Bronchial epithelial cell (primary cell): Measurements from ENCODE around the gene PLA2G15. TPM values are rescaled to one million over a fixed set of nuclear protein-coding genes. Genes with fewer than 3 reads are reported as not detected.

ENCODE experiments used
- DNase-seq: peaks from one replicate; pipeline ENCODE4 v3.0.0-alpha.2; 2010; ENCODE audit warnings: low read depth
- FAIRE-seq: peaks from 2 replicates; lab custom pipeline; 2011; peaks lifted over from hg19 to GRCh38; lab: Jason Lieb, UNC
- H3K27me3 ChIP-seq: 2 replicates; pipeline ENCODE4 v1.5.1; 2011; ENCODE audit warnings: low read length; ENCODE audit not compliant: control insufficient read depth, insufficient read depth
- H3K36me3 ChIP-seq: 2 replicates; pipeline ENCODE4 v1.5.1; 2011; ENCODE audit warnings: low read length; ENCODE audit not compliant: control insufficient read depth, insufficient read depth
- H3K4me3 ChIP-seq: 2 replicates; pipeline ENCODE4 v1.5.1; 2011; ENCODE audit warnings: mild to moderate bottlenecking, low read depth, low read length, control low read depth
- total RNA-seq: library from RNA; depleted of rRNA; stranded (reverse); fragments of >200 nt; gene quantifications from 2 replicates; pipeline ENCODE4 v1.2.1, GENCODE V29; 2014
- TF ChIP-seq, protein P1 (sequence below): IDR thresholded peaks from 2 replicates; pipeline ENCODE4 v1.5.1; 2011; ENCODE audit warnings: mild to moderate bottlenecking, moderate library complexity, low read length, control low read depth, inconsistent platforms; ENCODE audit not compliant: insufficient read depth, severe bottlenecking

The PLA2G15 gene
- total RNA-seq, 1 donor from 2014 or later: 8.2 TPM

DNA sequence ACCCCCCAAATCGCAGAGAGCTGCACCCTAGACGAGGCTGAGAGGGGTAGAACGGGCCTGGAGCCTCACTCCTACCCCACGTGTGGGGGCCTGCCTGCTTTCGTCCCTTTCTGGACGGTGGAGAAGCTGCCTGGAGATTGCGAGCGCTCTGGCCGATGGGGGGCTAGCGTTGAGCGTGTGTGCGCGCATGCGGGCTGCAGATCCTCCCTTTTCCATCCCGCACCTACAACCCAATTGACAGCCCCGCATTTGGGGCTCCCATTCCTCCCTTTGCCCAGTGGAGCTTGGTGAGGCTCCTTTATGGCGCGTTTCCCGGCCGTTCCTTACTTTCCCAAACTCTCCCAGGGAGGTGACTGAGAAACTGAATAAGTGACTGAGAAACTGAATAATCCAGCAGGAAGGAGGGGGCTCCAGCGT, 8.3 kb upstream of the PLA2G15 start:
- Histone ChIP-seq H3K27me3 (no peaks in the 10 kb centered on the region), H3K36me3 (peaks cover 8% of the 10 kb centered on the region), H3K4me3 (peak overlapping the region; percentile 88)
- FAIRE-seq: no peak
- TF ChIP-seq, protein P1, sequence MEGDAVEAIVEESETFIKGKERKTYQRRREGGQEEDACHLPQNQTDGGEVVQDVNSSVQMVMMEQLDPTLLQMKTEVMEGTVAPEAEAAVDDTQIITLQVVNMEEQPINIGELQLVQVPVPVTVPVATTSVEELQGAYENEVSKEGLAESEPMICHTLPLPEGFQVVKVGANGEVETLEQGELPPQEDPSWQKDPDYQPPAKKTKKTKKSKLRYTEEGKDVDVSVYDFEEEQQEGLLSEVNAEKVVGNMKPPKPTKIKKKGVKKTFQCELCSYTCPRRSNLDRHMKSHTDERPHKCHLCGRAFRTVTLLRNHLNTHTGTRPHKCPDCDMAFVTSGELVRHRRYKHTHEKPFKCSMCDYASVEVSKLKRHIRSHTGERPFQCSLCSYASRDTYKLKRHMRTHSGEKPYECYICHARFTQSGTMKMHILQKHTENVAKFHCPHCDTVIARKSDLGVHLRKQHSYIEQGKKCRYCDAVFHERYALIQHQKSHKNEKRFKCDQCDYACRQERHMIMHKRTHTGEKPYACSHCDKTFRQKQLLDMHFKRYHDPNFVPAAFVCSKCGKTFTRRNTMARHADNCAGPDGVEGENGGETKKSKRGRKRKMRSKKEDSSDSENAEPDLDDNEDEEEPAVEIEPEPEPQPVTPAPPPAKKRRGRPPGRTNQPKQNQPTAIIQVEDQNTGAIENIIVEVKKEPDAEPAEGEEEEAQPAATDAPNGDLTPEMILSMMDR: no peak
- DNase-seq: peak; percentile 57

DNA sequence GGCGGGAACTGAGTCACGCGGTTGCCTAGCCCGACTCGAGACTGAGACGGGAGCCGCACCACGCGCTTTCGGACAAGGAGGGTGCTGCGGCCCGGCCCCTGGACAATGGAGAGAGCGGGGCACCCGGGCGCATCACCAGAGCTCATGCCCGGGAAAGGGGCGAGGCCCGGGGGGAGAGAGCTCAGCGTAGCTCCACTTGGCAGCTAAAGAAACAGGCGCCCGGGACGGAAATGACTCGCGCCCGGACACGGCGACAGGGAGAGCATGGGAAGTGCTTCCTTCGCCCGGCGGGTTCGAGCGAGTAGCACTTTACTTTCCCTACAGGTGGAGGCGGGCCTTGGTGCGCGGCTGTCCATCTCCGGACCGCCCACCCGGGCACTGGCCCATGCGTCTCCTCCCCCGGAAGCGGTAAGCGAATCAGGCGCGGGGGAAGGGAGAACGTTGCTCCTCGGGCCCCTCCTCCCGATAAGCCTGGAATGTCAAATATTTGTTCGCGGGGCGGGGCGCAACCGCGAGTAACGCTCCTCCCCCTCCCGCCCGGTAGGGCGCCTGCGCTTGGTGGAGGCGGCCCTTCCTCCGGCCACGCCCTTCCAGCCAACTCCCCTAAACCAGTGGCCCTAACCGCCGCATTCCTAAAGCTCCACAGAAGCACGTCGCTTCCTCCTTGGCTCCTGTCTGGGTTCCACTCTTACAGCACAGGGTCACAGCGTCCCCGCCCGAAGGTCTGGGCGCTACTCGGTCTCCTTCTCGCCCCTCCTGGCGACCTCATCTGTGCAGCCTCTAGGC, 7.7 kb upstream of the PLA2G15 start:
- Histone ChIP-seq H3K27me3 (no peaks in the 10 kb centered on the region), H3K36me3 (peaks cover 3% of the 10 kb centered on the region), H3K4me3 (peak overlapping the region; percentile 88)
- TF ChIP-seq, protein P1: no peak
- FAIRE-seq (peak; percentile 90), DNase-seq (peak; percentile 95)

DNA sequence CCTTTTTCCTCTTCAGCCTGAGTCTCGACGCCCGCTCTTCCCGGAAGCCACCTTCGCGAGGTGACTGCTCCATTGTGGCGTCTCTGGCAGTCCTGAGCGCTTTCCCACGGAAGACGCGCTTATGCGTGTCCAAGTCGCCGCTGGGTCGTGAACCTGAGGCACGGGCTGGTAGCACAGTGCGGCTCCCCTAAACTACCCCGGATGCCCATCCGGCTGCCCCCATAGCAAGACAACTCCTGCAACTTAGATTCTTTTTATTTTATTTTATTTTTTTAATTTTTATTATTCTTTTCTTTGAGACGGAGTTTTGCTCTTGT, 7.2 kb upstream of the PLA2G15 start:
- no peaks in the 10 kb centered on the region for H3K27me3 ChIP-seq
- DNase-seq (no peak), FAIRE-seq (no peak)
- peak overlapping the region; percentile 45 for H3K4me3 ChIP-seq
- H3K36me3 ChIP-seq: no peaks in the 10 kb centered on the region
- TF ChIP-seq, protein P1: no peak

DNA sequence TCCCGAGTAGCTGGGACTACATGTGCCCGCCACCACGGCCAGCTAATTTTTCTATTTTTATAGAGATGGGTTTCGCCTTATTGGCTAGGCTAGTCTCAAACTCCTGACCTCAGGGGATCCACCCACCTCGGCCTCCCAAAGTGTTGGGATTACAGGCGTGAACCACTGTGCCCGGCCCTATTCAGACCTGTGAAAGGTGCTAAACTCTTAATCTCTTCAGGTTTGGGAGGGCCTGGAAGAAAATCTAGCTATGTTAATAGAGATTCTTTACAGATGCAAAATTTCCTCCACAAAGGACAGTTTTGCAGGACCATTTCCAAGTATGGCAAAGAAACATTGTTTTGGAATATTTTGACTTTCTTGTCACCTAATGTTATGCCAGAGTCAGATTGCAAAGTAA, 3.1 kb upstream of the PLA2G15 start:
- Histone ChIP-seq H3K4me3 (no peak overlapping the region), H3K36me3 (no peaks in the 10 kb centered on the region), H3K27me3 (no peaks in the 10 kb centered on the region)
- no peak for FAIRE-seq
- DNase-seq: no peak
- TF ChIP-seq, protein P1: no peak

DNA sequence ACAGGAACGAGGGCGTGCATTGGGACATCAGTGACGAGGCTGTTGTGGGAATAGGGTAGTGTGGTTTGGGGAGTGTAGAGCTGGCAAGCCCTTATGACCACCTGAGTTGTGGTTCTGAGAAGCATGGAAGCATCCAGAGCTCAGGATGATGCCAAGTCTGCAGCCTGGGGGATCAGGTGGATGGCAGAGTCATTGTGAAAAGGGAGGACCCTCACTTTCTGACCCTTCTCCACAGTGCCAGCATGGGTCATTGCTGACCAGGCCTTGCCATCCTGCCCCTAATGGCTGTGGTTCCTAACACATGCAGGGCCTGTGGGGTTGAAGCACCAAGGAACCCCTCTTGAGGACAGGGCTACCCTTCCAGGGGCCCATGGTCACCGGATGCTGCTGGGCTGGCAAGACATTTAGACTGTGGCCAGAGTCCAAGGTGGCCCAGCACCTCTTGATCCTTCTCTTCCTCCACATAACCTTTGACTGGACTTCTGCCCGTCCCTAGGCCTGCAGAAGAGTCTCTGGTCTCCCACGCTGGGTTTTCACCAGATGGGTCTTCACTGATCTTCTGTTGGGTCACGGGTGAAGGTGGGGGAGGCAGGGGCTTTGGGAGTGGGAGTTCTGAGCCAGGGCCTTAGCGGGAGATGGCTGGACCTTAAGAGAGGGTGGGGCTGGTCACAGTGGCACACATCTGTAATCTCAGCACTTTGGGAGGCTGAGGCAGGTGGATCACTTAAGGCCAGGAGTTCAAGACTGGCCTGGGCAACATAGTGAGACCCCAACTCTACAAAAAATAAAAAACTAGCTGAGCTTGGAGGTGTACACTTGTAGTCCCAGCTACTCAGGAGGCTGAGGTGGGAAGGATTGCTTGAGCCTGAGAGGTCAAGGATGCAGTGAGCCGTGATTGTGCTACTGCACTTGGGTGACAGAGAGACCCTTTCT, 2.0 kb upstream of the PLA2G15 start:
- DNase-seq (no peak), FAIRE-seq (peak; percentile 81)
- TF ChIP-seq, protein P1: no peak
- no peaks in the 10 kb centered on the region for H3K36me3 ChIP-seq
- no peaks in the 10 kb centered on the region for H3K27me3 ChIP-seq
- H3K4me3 ChIP-seq: no peak overlapping the region
